ENCODE results near the gene MIB2.

GRCh38 chr1:1599030-1599934, 16.0 kb upstream of the MIB2 start:
- TF ChIP-seq, protein P1, sequence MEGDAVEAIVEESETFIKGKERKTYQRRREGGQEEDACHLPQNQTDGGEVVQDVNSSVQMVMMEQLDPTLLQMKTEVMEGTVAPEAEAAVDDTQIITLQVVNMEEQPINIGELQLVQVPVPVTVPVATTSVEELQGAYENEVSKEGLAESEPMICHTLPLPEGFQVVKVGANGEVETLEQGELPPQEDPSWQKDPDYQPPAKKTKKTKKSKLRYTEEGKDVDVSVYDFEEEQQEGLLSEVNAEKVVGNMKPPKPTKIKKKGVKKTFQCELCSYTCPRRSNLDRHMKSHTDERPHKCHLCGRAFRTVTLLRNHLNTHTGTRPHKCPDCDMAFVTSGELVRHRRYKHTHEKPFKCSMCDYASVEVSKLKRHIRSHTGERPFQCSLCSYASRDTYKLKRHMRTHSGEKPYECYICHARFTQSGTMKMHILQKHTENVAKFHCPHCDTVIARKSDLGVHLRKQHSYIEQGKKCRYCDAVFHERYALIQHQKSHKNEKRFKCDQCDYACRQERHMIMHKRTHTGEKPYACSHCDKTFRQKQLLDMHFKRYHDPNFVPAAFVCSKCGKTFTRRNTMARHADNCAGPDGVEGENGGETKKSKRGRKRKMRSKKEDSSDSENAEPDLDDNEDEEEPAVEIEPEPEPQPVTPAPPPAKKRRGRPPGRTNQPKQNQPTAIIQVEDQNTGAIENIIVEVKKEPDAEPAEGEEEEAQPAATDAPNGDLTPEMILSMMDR (IDR thresholded peaks at IDR 0.05), result no peak
- TF ChIP-seq POLR2A (IDR thresholded peaks at IDR 0.05) (no peak), EP300 (IDR thresholded peaks at IDR 0.05) (no peak)

Data from tibial nerve (tissue), 4 donors.